NCI-H1105 treated with DMSO at 0.1 percent for 48 hours (cell line): ENCODE results near the gene EEFSEC.

ENCODE experiments used
- DNase-seq: peaks from one replicate; lab custom pipeline; 2025; lab: John Stamatoyannopoulos, UW

EEFSEC gene

DNA sequence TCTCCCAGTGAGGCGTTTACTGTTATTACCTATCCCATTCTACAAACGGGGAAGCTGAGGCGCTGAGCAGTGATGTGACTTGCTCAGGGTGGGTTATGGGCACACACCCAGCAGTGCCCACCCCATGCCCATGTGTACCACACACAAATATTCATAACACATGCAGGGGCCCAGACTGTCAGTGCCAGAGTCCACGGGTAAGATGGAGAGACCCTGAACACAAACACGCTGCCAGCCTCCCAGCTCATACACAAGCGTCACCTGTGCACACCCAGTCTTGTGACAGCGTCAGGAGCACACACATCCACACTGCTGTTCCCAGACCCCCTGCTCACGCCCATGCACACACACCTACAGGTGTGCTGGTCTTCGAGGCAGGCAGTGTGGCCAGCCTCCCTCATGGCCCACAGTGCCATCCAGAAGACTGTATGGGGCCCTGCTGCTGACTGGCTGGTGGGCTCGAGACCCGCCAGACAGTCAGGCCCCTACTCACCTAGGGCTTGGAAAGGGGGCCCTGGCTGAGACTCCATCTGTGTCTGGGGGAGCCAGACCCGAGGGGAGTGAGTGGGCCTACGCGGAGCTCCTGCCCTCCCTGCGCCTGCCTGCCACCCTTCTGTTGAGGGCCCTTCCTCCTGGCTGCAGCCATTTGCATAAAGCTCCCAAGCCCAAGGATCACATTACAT lies 274.0 kb downstream of the EEFSEC start:
- DNase-seq, result no peak

DNA sequence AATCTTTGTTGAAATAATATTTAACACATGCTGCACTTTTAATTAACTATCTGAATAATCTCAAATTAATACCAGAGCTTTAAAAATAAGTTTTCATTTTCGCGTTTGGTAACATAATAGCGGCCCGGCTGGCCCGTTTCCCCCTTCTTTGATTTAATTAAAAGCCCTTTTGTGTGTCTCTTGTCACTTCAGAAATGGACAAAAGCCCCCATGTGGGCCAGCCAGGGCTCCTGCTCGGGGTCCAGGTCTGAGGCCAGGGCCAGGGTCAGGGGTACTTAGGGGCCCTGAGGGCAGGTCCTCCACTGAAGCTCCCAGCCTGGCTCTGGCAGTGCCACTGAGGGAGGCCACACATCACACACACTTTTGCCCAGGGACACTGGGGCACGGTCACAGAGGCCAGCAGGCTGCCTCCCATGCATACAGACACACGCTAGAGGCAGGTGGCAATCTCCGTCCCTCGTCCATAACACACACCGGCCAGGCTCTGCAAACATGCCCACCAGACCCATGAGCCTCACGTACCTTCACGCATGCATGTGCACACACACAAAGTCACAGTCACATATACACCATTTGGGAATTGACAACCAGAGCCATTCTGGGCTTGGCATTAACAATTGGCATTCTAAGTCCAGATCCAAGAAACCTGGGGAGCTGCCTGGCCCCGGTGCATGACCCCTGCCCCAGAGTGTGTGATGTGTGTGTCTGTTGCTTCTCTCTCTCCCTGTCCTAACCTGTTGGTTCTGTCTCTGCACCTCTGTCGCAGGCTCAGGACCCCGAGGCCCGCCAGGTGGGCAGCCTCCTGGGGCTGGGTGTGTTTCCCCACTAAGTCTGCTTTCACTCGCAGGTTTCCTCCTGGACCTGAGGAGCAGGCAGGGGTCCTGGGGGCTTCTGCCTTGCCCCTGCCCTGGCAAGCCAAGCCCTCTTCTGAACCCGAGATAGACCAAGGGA lies 274.9 kb downstream of the EEFSEC start:
- DNase-seq, result no peak

DNA sequence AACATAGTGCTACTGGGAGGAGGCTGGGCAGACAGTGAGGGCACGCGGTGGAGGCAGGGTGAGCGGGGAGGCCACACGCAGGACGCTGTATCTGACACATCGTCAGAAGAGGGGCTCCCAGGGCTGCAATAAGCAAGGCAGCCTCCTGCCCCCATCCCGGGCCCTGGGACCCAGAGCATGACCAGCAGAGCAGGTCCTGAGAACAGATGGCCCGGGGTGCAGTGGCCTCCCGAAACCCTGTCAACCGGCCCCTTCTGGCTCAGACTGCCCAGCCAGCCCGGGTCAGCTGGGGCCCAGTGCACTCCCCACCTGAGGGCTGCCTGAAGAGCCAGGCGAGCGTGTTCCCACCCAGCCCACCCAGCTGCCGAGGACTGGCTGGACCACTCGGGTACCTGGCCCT lies 276.0 kb downstream of the EEFSEC start:
- no peak for DNase-seq

DNA sequence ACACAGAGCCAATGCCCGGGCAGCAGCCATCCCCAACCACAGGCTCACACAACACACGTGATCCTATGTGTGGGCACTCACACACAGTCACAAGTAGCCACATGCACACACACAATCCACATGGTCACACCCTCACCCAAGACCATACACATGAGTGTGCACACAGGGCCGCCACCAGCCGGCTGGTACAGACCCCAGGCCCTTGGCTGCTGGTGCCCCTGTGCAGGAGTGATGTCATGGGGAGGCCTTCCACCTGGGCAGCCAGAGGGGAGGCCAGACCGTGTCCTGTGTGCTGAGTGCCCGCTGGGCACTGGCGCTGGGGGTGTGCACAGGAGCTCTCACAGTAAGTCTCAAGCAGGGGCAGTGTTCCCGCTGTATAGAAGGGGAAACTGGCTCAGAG lies 276.5 kb downstream of the EEFSEC start:
- no peak for DNase-seq

DNA sequence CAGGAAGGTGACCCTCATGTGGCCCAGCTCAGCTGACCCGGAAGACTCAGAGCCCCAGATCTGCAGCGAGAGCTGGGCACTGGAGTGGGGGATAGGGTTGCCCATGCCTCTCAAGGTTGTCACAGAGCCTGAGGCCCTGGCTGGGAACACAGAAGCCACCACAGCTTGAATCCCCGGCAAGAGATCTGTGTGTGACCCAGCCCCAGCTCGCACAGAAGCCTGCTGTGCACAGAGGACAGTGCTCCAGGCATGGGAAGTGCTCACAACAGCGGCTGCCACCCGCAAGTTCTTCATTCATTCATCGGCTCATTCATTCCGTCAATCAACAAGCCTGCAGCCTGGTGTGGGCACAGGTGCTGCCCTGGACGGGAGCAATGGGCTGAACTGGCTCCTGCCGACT lies 277.0 kb downstream of the EEFSEC start:
- no peak for DNase-seq

DNA sequence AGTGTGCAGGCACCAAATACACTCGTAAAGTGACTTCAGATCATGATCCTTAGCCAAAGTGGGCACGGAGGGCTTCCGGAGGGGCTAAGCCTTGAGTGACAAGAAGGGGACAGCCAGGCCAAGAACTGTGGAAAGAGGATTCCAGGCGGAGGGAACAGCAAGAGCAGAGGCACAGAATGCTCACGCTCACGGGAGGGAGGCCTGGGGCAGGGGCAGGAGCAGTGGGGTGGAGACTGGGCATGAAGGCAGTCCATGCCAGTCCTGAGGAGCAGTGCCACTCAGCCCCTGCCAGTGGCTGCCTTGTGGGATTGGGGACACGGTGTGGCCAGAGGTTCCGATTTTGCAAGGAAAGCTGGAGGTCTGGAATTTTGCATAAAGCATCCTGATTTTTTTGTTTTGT lies 277.4 kb downstream of the EEFSEC start:
- DNase-seq, result no peak

DNA sequence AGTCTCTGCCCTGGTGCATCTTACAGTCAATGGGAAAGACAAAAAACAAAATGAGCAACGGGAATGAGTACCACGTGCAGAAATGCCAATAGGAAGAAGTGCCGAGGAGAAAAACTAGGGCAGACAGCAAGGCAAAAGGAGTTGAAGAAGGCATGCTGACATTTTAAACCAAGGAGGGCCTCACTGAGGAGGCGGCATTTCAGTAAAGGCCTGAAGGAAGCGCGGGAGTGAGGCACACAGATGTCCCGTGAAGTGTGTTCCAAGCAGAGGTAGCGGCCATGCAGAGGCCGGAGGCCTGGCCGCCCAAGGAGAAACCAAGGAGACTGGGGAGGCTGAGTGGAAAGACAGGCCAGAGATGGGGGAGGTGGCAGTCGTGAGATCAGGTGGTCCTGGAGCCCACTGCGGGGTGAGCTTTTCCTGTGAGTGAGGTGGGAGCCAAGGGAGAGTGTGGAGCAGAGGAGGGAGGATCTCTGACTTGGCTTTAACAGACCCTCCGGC lies 278.6 kb downstream of the EEFSEC start:
- DNase-seq, result no peak

DNA sequence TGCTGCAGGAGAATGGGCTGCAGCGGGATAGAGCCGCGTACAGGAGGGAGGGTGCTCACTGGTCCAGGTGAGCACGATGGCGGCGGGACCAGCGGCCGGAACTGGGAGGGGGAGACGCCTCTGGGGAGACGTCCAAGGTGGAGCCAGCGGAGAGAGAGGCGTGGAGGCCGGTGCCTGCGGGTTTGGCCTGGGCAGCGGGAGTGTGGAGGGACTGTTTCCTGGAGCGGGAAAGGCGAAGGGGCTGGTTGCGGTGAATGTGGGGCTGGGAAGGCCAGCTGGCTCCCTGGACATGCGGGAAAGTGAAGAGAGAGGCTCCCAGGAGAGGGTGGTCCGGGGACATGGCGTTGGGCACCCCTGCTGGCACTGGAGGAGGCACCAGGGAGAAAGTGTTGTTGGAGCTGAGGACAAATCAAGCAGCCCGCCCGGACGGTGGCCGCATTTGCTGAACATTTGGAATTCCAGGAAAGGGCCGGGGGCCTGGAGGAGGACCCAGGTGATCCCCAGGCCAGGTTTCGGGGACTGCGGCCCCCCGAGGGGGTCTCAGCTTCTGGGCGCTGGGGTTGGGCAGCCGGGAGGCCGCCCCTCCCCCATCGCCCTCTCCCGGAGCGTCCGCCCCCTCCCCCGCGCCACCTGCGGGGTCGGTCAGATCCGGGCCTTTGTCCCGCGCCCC lies 279.2 kb downstream of the EEFSEC start:
- DNase-seq, result peak; percentile 45

DNA sequence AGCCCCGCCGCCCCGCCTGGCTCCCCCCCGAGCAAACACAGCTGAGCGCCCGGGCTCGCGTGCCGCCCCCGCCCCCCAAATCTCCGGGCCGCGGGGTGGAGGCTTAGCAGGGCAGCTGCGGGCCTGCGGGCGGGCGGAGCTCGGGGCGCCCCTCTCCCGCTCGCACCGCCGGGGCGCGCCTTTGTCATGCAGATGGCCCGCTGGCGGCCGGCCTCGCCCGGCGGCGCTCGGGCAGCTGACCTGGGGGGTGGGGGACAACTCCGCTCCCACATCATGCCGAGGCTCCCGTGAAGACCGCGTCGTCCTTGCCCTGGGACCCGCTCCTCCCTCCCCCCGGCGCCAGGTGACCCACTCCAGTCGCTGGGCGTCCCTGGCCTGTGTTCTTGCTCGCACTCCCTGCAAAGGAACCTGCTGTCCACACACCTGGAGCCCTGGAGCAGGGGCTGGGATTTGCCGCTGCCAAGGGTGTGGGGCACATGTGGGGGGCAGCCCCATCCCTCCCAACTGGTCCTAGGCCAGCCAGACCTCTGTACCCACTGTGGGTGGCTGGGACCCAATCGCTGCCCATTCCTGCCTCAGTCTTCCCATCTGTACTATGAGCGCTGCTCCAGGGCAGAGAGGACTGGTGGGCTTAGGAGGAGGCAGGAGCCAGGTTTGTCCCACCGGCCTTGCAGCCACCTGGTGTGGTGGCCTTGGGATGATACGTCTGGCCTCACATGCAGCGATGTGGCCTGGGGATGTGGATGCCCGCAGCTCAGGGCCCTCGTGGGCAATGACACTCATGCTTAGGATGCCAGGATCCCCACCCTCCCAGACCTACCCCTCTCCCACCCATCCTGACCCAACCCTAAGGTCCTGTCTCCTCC lies 279.9 kb downstream of the EEFSEC start:
- DNase-seq, result peak; percentile 60

DNA sequence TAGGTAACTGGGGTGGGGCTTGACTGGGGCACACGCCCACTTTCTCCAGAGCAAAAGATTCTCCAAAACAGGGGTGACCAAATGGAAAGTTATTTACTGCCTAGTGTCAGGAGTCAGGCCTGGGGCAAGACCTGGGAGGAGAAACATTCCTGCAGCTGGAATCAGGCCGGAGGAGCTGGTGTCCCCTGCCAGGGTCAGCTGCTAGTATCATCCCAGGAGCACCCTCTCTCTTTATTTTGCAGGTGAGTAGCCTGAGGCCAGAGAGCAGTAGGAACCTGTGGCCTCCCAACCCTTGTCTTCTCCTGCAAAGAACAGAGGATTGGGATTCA lies 280.5 kb downstream of the EEFSEC start:
- no peak for DNase-seq

DNA sequence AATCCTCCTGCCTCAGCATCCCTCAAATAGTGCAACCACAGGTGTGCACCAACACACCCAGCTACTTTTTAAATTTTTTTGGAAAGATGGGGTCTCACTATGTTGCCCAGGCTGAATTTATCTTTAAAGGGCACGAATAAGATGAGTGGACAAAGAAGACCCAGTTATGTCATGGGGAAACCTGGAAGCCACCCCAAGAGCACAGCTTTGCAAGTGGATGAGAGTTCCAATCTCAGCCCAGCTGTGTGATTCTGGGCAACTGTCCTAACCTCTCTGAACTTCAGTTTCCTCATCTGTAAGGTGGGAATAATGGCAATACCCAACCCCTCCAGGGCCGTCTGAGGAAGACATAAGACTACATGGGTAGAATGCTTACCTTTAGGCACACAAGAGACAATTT lies 281.2 kb downstream of the EEFSEC start:
- DNase-seq, result no peak

DNA sequence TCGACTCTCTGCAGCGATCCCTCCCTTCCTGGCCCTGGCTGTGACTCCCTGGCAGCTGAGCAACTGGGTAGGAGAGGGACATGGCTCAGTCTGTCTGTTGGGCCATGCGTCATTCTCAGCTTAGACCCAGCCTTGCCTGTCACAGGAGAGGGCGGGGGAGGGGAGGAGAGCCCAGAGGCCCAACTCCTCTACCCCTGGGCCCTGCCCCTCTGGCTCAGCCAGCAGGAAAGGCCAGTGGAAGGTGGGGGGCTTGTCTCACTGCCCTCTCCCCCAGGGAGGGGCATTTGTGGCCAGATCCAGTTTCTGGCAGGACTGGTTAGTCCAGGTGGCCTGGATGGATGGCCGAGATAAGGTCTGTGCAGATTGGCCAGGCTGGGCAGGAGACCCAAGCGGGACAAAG lies 281.8 kb downstream of the EEFSEC start:
- no peak for DNase-seq

DNA sequence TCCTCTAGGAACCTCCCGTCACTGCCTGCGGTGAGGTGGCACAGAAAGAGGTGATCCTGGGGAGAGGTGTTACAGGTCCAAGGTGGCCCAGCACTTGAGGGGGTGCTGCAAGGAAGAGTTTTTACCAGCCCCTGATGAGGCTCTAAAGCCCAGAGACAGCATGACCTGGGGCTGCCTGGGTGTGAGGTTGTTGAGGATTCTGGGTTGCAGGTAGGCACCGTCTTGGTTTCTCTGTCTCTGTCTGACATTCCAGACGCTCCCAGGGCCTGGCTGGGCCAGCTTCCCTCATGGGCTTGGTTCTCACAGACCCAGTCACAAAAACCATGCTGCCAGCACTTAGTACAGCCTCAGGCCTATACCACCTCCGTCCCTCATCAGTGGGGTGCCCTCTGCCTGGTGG lies 282.3 kb downstream of the EEFSEC start:
- no peak for DNase-seq

DNA sequence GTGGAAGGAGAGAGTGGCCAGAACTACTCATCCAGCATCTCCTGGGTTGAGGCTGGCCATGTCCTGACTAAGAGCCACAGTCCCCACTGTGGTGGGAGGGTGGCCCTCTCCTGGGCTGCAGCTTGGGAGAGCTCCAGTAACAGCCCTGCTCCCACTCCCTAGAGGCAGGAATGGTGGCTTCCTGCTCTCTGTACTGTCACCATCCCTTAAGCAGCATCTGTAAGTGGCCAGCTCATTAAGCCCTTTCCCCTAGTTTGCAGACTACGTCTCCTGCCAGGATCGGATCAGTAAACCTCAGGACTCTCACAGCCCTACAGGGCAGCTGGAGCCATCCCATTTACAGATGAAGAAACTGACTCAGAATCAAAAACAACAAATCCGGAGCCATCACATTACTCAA lies 282.9 kb downstream of the EEFSEC start:
- no peak for DNase-seq

DNA sequence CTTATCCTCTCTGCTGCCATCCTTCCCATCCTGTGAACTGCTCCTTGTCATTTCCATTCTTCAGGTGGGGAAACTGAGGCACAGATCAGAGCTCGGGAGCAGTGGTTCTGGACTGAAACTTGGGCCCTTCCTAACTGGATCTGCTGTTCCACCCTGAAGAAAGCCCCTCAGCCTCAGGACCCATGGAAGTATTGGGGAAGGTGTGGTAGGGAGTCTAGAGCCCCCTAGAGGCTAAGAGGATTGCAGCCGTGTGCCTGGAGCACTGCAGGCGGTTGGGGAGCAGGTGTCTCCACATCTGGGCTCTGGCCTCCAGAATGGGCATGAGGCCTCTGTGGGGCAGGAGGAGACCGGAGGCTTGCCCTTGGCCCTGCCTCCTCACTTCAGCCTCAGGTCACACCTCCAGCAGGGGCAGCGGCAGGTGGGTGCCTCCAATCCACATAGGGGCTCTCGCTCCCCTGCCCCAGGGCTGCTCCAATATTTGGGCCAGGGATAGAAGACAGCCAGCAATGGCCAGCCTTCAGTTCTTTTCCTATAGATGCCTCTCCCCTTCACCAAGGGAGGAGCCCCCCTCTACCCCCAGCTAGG lies 285.3 kb downstream of the EEFSEC start:
- peak; percentile 22 for DNase-seq

DNA sequence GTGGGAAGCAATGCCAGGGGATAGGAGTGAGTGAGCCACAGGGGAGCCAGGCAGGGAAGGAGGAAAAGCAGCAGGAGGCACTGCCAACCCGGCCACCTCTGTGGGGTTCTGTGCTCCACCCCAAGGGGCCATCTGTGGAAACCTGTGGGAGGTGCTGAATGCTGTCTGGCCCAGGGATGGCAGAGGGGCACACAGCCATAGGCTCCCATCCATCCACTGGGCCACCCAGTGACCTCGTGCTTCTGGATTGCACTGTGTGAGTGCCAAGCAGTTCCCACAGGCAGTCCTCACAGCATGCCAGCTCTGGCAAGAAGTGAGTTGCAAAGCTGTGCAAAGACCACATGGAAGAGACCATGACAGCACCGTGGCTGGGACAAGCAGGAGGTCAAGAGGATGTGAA lies 285.9 kb downstream of the EEFSEC start:
- DNase-seq, result no peak

DNA sequence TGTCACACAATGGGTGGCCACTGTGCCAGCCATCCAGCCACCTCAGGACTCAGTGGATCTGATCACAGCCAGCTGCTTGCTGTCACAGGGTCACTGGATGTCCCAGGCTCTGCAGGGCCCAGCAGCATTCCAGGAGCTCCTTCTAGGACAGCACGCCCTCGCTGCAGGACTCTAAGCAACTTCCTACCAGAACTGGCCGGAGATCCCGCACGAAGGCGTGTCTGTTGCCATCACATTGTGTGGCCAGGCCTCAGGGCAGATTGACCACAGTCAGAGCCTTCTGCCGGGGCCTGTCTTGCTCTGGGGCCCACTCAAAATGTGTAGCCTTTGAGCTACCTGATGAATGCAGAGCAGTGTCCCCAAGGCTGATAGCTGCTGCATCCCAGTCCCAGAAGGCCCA lies 288.8 kb downstream of the EEFSEC start:
- no peak for DNase-seq

DNA sequence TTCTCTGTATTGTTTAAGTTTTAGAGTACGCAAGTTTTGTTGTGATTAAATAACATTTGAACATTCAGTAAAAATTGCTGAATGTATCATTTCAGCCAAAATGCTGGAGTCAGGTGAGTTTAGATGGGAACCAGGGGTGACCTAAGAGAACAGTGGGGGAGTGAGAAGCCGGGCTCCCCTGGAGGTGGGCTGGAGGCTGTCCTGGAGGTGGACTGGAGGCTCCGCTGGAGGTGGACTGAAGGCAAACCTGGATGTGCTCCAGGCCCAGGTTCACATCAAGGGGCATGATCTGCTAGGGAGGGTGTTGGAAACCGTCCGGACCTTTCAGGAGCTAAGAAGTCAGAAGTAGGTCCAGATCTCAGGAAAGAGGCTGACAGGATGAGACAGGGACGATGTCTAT lies 289.7 kb downstream of the EEFSEC start:
- DNase-seq, result no peak

DNA sequence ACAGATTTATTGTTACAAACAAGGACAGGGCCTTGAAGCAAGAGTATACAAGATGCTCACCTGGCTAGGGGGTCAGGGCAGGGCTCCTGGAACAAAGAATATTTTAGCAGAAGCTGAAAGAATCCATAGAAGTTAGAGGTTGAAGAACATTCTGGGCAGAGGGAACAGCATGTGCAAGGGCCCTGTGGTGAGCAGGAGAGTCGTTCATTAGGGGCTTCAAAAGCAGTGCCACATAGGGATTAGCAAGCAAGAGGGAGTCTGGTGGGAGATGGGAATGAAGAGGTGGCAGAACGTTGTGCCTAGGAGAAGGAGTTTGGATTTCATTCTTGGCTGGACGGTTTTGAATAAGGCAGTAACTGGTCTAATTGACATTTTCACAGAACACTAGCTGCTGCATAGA lies 290.5 kb downstream of the EEFSEC start:
- DNase-seq, result no peak

DNA sequence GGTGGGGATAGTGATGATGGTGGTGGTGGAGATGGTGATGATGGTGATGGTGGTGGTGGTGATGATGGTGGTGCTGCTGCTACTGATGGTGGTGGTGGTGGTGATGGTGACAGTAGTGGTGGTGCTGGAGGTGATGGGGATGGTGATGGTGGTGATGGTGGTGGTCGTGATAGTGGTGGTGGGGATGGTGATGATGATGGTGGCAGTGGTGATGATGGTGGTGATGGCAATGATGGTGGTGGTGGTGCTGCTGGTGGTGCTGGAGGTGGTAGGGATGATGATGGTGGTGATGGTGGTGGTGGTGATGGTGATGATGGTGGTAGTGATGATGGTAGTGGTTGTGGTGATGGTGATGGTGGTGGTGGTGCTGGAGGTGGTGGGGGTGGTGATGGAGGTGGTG lies 292.1 kb downstream of the EEFSEC start:
- DNase-seq, result no peak

DNA sequence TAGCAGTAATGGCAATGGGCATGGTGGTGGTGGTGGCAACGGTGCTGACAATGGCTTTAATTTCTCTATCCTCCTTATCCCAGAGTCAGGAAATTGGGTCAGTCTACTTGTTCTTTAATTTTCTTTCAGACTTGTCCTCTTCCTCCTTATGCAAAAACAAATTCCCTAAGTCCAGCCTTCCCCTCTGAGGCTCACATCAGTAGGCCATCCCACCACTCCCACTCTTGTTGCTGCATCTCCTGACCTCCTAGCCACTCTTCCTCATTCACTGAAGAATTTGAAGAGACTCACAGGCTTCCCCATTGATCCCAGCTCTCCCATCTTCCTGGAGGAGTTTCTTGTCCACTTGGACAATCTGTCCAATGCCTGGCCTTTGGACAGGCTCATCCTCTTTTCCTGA lies 293.5 kb downstream of the EEFSEC start:
- DNase-seq, result no peak
